Measurements from ENCODE around the gene FAM174C.

Gene FAM174C

GRCh38 chr19:1273263-1274041 is 1.9 kb upstream of the FAM174C start (continued):
- TF ChIP-seq, protein P1, sequence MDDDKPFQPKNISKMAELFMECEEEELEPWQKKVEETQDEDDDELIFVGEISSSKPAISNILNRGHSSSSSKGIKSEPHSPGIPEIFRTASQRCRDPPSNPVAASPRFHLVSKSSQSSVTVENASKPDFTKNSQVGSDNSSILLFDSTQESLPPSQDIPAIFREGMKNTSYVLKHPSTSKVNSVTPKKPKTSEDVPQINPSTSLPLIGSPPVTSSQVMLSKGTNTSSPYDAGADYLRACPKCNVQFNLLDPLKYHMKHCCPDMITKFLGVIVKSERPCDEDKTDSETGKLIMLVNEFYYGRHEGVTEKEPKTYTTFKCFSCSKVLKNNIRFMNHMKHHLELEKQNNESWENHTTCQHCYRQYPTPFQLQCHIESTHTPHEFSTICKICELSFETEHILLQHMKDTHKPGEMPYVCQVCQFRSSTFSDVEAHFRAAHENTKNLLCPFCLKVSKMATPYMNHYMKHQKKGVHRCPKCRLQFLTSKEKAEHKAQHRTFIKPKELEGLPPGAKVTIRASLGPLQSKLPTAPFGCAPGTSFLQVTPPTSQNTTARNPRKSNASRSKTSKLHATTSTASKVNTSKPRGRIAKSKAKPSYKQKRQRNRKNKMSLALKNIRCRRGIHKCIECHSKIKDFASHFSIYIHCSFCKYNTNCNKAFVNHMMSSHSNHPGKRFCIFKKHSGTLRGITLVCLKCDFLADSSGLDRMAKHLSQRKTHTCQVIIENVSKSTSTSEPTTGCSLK (tag by site-specific recombination; IDR thresholded peaks at IDR 0.05): no peak
- TF ChIP-seq, protein P2, sequence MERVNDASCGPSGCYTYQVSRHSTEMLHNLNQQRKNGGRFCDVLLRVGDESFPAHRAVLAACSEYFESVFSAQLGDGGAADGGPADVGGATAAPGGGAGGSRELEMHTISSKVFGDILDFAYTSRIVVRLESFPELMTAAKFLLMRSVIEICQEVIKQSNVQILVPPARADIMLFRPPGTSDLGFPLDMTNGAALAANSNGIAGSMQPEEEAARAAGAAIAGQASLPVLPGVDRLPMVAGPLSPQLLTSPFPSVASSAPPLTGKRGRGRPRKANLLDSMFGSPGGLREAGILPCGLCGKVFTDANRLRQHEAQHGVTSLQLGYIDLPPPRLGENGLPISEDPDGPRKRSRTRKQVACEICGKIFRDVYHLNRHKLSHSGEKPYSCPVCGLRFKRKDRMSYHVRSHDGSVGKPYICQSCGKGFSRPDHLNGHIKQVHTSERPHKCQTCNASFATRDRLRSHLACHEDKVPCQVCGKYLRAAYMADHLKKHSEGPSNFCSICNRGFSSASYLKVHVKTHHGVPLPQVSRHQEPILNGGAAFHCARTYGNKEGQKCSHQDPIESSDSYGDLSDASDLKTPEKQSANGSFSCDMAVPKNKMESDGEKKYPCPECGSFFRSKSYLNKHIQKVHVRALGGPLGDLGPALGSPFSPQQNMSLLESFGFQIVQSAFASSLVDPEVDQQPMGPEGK (tag by site-specific recombination; IDR thresholded peaks at IDR 0.05): peak; percentile 31; the same call in 1 of the 2 replicates
- no peak for TF ChIP-seq ZNF837 (tag by site-specific recombination; IDR thresholded peaks at IDR 0.05)
- TF ChIP-seq PRDM4 (tag by site-specific recombination; IDR thresholded peaks at IDR 0.05): no peak
- no peak for TF ChIP-seq OSR2 (tag by site-specific recombination; IDR thresholded peaks at IDR 0.05)
- no peak for TF ChIP-seq GFI1B (tag by site-specific recombination; IDR thresholded peaks at IDR 0.05)
- no peak for TF ChIP-seq ZNF585B (tag by site-specific recombination; IDR thresholded peaks at IDR 0.05)
- no peak for TF ChIP-seq KLF9 (tag by site-specific recombination; IDR thresholded peaks at IDR 0.05; ENCODE audit: low read depth)
- TF ChIP-seq, protein P3, sequence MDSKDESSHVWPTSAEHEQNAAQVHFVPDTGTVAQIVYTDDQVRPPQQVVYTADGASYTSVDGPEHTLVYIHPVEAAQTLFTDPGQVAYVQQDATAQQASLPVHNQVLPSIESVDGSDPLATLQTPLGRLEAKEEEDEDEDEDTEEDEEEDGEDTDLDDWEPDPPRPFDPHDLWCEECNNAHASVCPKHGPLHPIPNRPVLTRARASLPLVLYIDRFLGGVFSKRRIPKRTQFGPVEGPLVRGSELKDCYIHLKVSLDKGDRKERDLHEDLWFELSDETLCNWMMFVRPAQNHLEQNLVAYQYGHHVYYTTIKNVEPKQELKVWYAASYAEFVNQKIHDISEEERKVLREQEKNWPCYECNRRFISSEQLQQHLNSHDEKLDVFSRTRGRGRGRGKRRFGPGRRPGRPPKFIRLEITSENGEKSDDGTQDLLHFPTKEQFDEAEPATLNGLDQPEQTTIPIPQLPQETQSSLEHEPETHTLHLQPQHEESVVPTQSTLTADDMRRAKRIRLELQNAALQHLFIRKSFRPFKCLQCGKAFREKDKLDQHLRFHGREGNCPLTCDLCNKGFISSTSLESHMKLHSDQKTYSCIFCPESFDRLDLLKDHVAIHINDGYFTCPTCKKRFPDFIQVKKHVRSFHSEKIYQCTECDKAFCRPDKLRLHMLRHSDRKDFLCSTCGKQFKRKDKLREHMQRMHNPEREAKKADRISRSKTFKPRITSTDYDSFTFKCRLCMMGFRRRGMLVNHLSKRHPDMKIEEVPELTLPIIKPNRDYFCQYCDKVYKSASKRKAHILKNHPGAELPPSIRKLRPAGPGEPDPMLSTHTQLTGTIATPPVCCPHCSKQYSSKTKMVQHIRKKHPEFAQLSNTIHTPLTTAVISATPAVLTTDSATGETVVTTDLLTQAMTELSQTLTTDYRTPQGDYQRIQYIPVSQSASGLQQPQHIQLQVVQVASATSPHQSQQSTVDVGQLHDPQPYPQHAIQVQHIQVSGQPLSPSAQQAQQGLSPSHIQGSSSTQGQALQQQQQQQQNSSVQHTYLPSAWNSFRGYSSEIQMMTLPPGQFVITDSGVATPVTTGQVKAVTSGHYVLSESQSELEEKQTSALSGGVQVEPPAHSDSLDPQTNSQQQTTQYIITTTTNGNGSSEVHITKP (tag by site-specific recombination; IDR thresholded peaks at IDR 0.05): peak; percentile 17; the same call in 1 of the 2 replicates
- no peak for TF ChIP-seq ZNF214 (tag by site-specific recombination; IDR thresholded peaks at IDR 0.05; ENCODE audit: borderline replicate concordance)
- no peak for TF ChIP-seq ZNF701 (tag by site-specific recombination; IDR thresholded peaks at IDR 0.05)
- no peak for TF ChIP-seq ZSCAN4 (tag by site-specific recombination; IDR thresholded peaks at IDR 0.05)
- no peak for TF ChIP-seq ZNF223 (tag by site-specific recombination; IDR thresholded peaks at IDR 0.05)
- TF ChIP-seq ZNF16 (tag by site-specific recombination; IDR thresholded peaks at IDR 0.05; ENCODE audit: low read depth): no peak
- TF ChIP-seq ZNF169 (tag by site-specific recombination; IDR thresholded peaks at IDR 0.05): no peak
- 0 out of 2 replicates have a peak, but pooled peaks have one; percentile 34 for TF ChIP-seq PRDM1 (tag by site-specific recombination; IDR thresholded peaks at IDR 0.05)
- TF ChIP-seq ZNF692 (tag by site-specific recombination; IDR thresholded peaks at IDR 0.05): peak; percentile 19; the same call in 1 of the 2 replicates
- TF ChIP-seq ZNF639 (tag by site-specific recombination; IDR thresholded peaks at IDR 0.05): no peak
- no peak for TF ChIP-seq ZNF530 (tag by site-specific recombination; IDR thresholded peaks at IDR 0.05; ENCODE audit: low read depth)
- no peak for TF ChIP-seq ZNF366 (tag by site-specific recombination; conservative IDR thresholded peaks at IDR 0.05)
- no peak for TF ChIP-seq ZNF23 (tag by site-specific recombination; IDR thresholded peaks at IDR 0.05; ENCODE audit: borderline replicate concordance)
- TF ChIP-seq ZNF311 (tag by site-specific recombination; IDR thresholded peaks at IDR 0.05; ENCODE audit: borderline replicate concordance): no peak
- TF ChIP-seq ZNF596 (tag by site-specific recombination; IDR thresholded peaks at IDR 0.05): no peak
- TF ChIP-seq ZNF791 (tag by site-specific recombination; IDR thresholded peaks at IDR 0.05): no peak
